K562 (cell line): ENCODE results near the gene MRPS33. TPM values are rescaled to one million over a fixed set of nuclear protein-coding genes. Genes with fewer than 3 reads are reported as not detected.

Experiments
- COPS2 ChIP-seq: fragments of 450-650 bp; conservative IDR thresholded peaks from 2 replicates; pipeline ENCODE4 v1.6.1; 2016; ENCODE audit warnings: mild to moderate bottlenecking, moderate library complexity
- DDX20 ChIP-seq: fragments of 450-650 bp; IDR thresholded peaks from 2 replicates; pipeline ENCODE4 v1.6.1; 2016; ENCODE audit warnings: missing genetic modification characterization, low read depth, mild to moderate bottlenecking, missing compliant biosample characterization, moderate library complexity
- MTA1 ChIP-seq: fragments of 450-650 bp; IDR thresholded peaks from 2 replicates; pipeline ENCODE4 v1.6.1; 2017; ENCODE audit warnings: borderline replicate concordance
- PML ChIP-seq: IDR thresholded peaks from 2 replicates; pipeline ENCODE4 v1.6.1; 2012; ENCODE audit warnings: low read length, inconsistent platforms
- PRMT5 ChIP-seq: sonication (generic); formaldehyde crosslinking; IDR thresholded peaks from 2 replicates; pipeline ENCODE4 v1.5.0; 2020; ENCODE audit warnings: missing genetic modification reagents
- RAD21 ChIP-seq, 2 experiments: fragments of 250-450 bp in 1 of 2; fragments of 450-650 bp in 1 of 2; sonication (Bioruptor Pico) in 1 of 2; formaldehyde crosslinking in 1 of 2; IDR thresholded peaks in 1 of 2; conservative IDR thresholded peaks in 1 of 2; 2 replicates each; pipeline versions ENCODE4 v1.4.0 to v1.8.0; 2020 to 2022; ENCODE audit warnings: mild to moderate bottlenecking in 2 of 2, moderate library complexity in 1 of 2
- SNIP1 ChIP-seq: fragments of 450-650 bp; IDR thresholded peaks from 2 replicates; pipeline ENCODE4 v1.7.1; 2017; ENCODE audit warnings: low read depth, mild to moderate bottlenecking
- TRIM28 ChIP-seq: fragments of 450-650 bp; IDR thresholded peaks from 2 replicates; pipeline ENCODE4 v1.6.1; 2017
- ZNF589 ChIP-seq: fragments of 200-800 bp; sonication (Bioruptor generic); IDR thresholded peaks from 2 replicates; pipeline ENCODE4 v1.6.1; 2016; ENCODE audit warnings: low read depth, missing genetic modification characterization, missing compliant biosample characterization
- polyA plus RNA-seq, 8 experiments: library from polyadenylated mRNA; depleted of rRNA in 4 of 8; stranded (reverse) in 5 of 8; unstranded in 3 of 8; fragments of >200 nt; fragmentation: Nextera tagmentation in 2 of 8; fragmentation: Illumina TruSeq in 1 of 8; extraction: Ambion mirVana in 2 of 8; extraction: Trizol in 1 of 8; gene quantifications; 2 replicates each; pipeline versions ENCODE4 v1.2.1 to v1.2.3, GENCODE V29; 2011 to 2014; ENCODE audit warnings: inconsistent platforms in 1 of 8, missing spikeins in 1 of 8
- total RNA-seq, 7 experiments: library from RNA; depleted of rRNA in 6 of 7; stranded (reverse); fragments of >200 nt in 6 of 7; fragmentation: Illumina TruSeq in 2 of 7; extraction: Trizol in 2 of 7; gene quantifications; 2 replicates each; pipeline versions ENCODE4 v1.2.1 to v1.2.3, GENCODE V29; 2011 to 2021; ENCODE audit warnings: low replicate concordance in 1 of 7
- TF ChIP-seq, protein P1 (sequence below): fragments of 450-650 bp; conservative IDR thresholded peaks from 2 replicates; pipeline ENCODE4 v1.6.1; 2016; ENCODE audit warnings: missing genetic modification characterization, low read depth, mild to moderate bottlenecking, control low read depth, missing compliant biosample characterization
- TF ChIP-seq, protein P2 (sequence below): fragments of 450-650 bp; IDR thresholded peaks from 2 replicates; pipeline ENCODE4 v1.6.1; 2017; ENCODE audit warnings: antibody characterized with exemption, mild to moderate bottlenecking
- TF ChIP-seq, protein P3 (sequence below): fragments of 250-450 bp; sonication (Bioruptor Pico); IDR thresholded peaks from 2 replicates; pipeline ENCODE4 v1.5.0; 2020; ENCODE audit warnings: mild to moderate bottlenecking
- TF ChIP-seq, protein P4 (sequence below): fragments of 250-450 bp; sonication (Bioruptor Pico); IDR thresholded peaks from 2 replicates; pipeline ENCODE4 v1.4.0; 2020
- TF ChIP-seq, protein P5 (sequence below): sonication (generic); formaldehyde crosslinking; IDR thresholded peaks from 2 replicates; pipeline ENCODE4 v1.8.0; 2022; ENCODE audit warnings: mild to moderate bottlenecking, missing genetic modification reagents

MRPS33 gene
- total and polyA plus RNA-seq, 9 of the 15 experiments (the other 6 are each of a cell fraction or from before 2014, with no cell fraction given): 81.1 to 442 (median 149) TPM

DNA sequence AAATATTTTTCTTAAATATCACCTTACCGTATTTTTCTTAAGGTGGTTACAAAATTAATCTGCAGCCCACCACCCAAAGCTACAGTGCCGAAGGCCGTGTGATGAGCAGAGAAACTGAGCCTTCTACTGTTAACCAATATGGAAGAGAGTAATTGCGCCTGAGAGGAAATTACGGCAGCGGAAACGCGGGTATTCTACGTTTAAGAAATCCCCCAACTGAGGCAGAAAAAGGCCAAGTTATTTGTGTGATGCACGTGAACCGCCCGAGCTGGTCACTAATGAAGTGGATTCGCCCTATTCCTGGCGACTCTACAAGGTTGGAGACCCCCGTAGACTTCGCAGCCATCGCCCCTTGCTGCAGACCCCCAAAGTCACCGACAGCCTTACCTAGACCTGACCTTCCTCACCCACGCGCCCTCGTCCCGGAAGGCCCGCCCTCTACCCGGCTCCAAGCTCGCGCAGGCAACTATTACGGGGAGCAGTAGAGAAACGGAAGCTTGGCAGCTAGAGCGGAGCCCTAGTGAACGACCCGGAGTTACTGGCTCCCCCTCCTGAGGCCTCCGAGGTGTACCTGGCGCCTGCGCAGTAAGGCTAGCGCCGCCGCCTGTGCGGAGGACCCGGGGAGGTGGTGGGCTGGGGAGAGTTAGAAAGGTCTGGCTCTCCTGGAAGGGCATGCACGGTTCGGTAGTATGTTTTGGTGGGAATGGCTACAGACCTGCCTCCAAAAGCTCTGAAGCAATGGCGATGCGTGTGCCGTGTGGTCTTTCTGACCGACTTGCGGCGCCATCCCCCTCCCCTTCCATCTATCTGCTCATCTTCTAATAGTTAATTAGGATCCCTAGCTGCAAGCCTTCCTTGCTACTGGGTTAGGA, at the start of gene MRPS33 (continued):
- TF ChIP-seq, protein P1, sequence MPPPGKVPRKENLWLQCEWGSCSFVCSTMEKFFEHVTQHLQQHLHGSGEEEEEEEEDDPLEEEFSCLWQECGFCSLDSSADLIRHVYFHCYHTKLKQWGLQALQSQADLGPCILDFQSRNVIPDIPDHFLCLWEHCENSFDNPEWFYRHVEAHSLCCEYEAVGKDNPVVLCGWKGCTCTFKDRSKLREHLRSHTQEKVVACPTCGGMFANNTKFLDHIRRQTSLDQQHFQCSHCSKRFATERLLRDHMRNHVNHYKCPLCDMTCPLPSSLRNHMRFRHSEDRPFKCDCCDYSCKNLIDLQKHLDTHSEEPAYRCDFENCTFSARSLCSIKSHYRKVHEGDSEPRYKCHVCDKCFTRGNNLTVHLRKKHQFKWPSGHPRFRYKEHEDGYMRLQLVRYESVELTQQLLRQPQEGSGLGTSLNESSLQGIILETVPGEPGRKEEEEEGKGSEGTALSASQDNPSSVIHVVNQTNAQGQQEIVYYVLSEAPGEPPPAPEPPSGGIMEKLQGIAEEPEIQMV (tag): no peak
- TF ChIP-seq, protein P2, sequence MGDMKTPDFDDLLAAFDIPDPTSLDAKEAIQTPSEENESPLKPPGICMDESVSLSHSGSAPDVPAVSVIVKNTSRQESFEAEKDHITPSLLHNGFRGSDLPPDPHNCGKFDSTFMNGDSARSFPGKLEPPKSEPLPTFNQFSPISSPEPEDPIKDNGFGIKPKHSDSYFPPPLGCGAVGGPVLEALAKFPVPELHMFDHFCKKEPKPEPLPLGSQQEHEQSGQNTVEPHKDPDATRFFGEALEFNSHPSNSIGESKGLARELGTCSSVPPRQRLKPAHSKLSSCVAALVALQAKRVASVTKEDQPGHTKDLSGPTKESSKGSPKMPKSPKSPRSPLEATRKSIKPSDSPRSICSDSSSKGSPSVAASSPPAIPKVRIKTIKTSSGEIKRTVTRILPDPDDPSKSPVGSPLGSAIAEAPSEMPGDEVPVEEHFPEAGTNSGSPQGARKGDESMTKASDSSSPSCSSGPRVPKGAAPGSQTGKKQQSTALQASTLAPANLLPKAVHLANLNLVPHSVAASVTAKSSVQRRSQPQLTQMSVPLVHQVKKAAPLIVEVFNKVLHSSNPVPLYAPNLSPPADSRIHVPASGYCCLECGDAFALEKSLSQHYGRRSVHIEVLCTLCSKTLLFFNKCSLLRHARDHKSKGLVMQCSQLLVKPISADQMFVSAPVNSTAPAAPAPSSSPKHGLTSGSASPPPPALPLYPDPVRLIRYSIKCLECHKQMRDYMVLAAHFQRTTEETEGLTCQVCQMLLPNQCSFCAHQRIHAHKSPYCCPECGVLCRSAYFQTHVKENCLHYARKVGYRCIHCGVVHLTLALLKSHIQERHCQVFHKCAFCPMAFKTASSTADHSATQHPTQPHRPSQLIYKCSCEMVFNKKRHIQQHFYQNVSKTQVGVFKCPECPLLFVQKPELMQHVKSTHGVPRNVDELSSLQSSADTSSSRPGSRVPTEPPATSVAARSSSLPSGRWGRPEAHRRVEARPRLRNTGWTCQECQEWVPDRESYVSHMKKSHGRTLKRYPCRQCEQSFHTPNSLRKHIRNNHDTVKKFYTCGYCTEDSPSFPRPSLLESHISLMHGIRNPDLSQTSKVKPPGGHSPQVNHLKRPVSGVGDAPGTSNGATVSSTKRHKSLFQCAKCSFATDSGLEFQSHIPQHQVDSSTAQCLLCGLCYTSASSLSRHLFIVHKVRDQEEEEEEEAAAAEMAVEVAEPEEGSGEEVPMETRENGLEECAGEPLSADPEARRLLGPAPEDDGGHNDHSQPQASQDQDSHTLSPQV: peak; percentile 27; the same call in 1 of the 2 replicates
- peak; percentile 94 for TF ChIP-seq PML
- TF ChIP-seq, protein P3, sequence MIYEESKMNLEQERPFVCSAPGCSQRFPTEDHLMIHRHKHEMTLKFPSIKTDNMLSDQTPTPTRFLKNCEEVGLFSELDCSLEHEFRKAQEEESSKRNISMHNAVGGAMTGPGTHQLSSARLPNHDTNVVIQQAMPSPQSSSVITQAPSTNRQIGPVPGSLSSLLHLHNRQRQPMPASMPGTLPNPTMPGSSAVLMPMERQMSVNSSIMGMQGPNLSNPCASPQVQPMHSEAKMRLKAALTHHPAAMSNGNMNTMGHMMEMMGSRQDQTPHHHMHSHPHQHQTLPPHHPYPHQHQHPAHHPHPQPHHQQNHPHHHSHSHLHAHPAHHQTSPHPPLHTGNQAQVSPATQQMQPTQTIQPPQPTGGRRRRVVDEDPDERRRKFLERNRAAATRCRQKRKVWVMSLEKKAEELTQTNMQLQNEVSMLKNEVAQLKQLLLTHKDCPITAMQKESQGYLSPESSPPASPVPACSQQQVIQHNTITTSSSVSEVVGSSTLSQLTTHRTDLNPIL (CRISPR knock-in tag): no peak
- peak; percentile 92 for TF ChIP-seq MTA1
- TF ChIP-seq, protein P4, sequence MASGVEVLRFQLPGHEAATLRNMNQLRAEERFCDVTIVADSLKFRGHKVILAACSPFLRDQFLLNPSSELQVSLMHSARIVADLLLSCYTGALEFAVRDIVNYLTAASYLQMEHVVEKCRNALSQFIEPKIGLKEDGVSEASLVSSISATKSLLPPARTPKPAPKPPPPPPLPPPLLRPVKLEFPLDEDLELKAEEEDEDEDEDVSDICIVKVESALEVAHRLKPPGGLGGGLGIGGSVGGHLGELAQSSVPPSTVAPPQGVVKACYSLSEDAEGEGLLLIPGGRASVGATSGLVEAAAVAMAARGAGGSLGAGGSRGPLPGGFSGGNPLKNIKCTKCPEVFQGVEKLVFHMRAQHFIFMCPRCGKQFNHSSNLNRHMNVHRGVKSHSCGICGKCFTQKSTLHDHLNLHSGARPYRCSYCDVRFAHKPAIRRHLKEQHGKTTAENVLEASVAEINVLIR (CRISPR knock-in tag): peak; percentile 70
- TF ChIP-seq RAD21 (CRISPR knock-in tag; conservative IDR thresholded peaks at IDR 0.05 in 1 of 2, IDR thresholded peaks at IDR 0.05 in 1 of 2): peak in 1 of 2 experiments; percentile 24; a peak in 1 of 4 replicates
- peak; percentile 78; the same call in 1 of the 2 replicates for TF ChIP-seq ZNF589
- TF ChIP-seq DDX20 (tag): no peak
- no peak for TF ChIP-seq COPS2
- TF ChIP-seq SNIP1: peak; percentile 98
- TF ChIP-seq, protein P5, sequence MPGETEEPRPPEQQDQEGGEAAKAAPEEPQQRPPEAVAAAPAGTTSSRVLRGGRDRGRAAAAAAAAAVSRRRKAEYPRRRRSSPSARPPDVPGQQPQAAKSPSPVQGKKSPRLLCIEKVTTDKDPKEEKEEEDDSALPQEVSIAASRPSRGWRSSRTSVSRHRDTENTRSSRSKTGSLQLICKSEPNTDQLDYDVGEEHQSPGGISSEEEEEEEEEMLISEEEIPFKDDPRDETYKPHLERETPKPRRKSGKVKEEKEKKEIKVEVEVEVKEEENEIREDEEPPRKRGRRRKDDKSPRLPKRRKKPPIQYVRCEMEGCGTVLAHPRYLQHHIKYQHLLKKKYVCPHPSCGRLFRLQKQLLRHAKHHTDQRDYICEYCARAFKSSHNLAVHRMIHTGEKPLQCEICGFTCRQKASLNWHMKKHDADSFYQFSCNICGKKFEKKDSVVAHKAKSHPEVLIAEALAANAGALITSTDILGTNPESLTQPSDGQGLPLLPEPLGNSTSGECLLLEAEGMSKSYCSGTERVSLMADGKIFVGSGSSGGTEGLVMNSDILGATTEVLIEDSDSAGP (CRISPR knock-in tag): no peak; the same call in 1 of the 2 replicates
- no peak for TF ChIP-seq PRMT5 (CRISPR knock-in tag)
- TF ChIP-seq TRIM28: no peak
